Mammary epithelial cell (primary cell): ENCODE measurements around the gene YIPF5.

Experiments
- EZH2 ChIP-seq: IDR thresholded peaks from 2 replicates; pipeline ENCODE4 v1.6.1; 2012; ENCODE audit warnings: low read length, inconsistent platforms, borderline replicate concordance
- TF ChIP-seq, protein P1 (sequence below), 2 donors: IDR thresholded peaks in 1 of 2; conservative IDR thresholded peaks in 1 of 2; 2 replicates each; pipeline ENCODE4 v1.5.1; 2011 to 2012; ENCODE audit warnings: inconsistent platforms in 2 of 2, low read length in 2 of 2, mild to moderate bottlenecking in 2 of 2, control low read depth in 1 of 2, low read depth in 1 of 2; ENCODE audit not compliant: insufficient read depth in 1 of 2; ENCODE audit errors: extremely low read depth in 1 of 2

GRCh38 chr5:144126707-144127106 is 43.8 kb downstream of the YIPF5 start:
- TF ChIP-seq EZH2, result no peak
- TF ChIP-seq, protein P1, sequence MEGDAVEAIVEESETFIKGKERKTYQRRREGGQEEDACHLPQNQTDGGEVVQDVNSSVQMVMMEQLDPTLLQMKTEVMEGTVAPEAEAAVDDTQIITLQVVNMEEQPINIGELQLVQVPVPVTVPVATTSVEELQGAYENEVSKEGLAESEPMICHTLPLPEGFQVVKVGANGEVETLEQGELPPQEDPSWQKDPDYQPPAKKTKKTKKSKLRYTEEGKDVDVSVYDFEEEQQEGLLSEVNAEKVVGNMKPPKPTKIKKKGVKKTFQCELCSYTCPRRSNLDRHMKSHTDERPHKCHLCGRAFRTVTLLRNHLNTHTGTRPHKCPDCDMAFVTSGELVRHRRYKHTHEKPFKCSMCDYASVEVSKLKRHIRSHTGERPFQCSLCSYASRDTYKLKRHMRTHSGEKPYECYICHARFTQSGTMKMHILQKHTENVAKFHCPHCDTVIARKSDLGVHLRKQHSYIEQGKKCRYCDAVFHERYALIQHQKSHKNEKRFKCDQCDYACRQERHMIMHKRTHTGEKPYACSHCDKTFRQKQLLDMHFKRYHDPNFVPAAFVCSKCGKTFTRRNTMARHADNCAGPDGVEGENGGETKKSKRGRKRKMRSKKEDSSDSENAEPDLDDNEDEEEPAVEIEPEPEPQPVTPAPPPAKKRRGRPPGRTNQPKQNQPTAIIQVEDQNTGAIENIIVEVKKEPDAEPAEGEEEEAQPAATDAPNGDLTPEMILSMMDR (conservative IDR thresholded peaks at IDR 0.05 in 1 of 2, IDR thresholded peaks at IDR 0.05 in 1 of 2; ENCODE audit: extremely low read depth in 1 of 2, insufficient read depth in 1 of 2, low read depth in 1 of 2, low read length in 2 of 2), result no peak
